ENCODE results near the gene ARHGAP4. TPM values are rescaled to one million over a fixed set of nuclear protein-coding genes. Genes with fewer than 3 reads are reported as not detected.

Gene ARHGAP4
- total and polyA plus RNA-seq, 4 donors = 34.2 to 114 (median 80.4) TPM

DNA sequence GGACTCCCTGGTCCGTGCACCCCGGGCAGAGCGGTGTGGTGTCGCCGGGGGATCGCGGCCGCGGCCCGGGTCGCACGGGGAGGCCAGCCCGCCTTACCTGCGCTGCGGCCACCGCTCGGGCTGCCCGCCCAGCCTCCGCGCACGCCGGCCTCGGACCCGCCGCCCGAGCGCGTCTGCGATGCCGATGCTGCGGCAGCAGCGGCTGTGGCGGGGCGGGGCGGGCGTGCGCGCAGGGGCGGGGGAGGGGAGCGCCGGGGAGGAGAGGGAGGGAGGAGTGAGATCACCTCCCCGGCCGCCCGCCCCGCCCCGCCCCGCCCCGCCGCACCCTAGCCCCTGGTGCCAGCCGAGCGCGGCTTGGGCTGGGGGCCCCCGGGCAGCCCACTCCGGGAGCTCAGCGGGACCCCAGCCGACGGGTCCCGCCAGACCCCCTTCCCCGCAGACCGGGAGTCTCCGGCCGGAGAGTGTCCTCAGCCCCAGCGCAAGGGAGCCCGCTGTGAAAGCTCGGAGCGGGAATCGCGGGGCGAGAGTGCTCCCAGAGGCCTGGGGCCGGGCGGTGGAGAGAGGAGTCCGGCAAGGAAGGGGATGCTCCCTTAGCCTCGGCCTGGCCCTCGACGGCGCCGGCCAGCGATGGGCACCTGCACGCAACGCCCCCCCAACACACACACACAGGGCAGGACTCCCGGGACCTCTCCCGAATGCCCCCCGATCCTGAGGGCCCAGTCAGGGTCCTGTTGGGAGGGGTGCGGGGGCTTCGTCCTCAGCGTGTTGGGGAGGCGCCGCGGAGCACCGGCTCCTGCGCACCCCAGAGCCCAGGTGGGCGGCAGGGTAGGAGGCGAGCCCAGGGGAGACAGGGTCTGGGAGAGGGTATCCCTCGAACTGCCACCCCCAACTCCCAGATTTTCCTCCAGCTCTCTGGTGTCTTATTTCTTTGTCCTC, 39.8 kb downstream of the ARHGAP4 start, which contains the start of gene L1CAM:
L1CAM (minus strand) TSS at position 206 of the 936 bp plus-strand sequence. CDS start 10,337 bp downstream, outside the sequence.
- peaks cover 0 to 7% (median 0%) of the 10 kb centered on the region in 4 donors for H3K9me3 ChIP-seq (ENCODE audit: control insufficient read depth in 4 of 4, insufficient read depth in 3 of 4, low read length in 3 of 4)
- H3K36me3 ChIP-seq (ENCODE audit: control insufficient read depth in 4 of 4, insufficient read depth in 4 of 4, low read length in 4 of 4) = no peaks in the 10 kb centered on the region
- peaks cover 26 to 58% (median 42%) of the 10 kb centered on the region in 3 donors for H3K27me3 ChIP-seq (ENCODE audit: control insufficient read depth in 3 of 3, insufficient read depth in 3 of 3, low read length in 2 of 3)
- no peak within 1 kb of the TSS for H3K4me3 ChIP-seq
- DNase-seq (no peak), ATAC-seq (ENCODE audit: insufficient read depth, low FRiP score) (no peak)
- TF ChIP-seq, protein P1, sequence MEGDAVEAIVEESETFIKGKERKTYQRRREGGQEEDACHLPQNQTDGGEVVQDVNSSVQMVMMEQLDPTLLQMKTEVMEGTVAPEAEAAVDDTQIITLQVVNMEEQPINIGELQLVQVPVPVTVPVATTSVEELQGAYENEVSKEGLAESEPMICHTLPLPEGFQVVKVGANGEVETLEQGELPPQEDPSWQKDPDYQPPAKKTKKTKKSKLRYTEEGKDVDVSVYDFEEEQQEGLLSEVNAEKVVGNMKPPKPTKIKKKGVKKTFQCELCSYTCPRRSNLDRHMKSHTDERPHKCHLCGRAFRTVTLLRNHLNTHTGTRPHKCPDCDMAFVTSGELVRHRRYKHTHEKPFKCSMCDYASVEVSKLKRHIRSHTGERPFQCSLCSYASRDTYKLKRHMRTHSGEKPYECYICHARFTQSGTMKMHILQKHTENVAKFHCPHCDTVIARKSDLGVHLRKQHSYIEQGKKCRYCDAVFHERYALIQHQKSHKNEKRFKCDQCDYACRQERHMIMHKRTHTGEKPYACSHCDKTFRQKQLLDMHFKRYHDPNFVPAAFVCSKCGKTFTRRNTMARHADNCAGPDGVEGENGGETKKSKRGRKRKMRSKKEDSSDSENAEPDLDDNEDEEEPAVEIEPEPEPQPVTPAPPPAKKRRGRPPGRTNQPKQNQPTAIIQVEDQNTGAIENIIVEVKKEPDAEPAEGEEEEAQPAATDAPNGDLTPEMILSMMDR (IDR thresholded peaks at IDR 0.05; ENCODE audit: control extremely low read depth, extremely low read depth) = no peak
- no peak within 1 kb of the TSS for H3K9ac ChIP-seq (ENCODE audit: insufficient read depth in 1 of 2, low read length in 2 of 2)
- whole genome bisulfite sequencing, 2 donors = 6 to 20% methylated on average over 27 to 91 of the region's 94 CpGs
- H3K4me1 ChIP-seq (ENCODE audit: control insufficient read depth in 5 of 5, insufficient read depth in 5 of 5, low read length in 5 of 5) = peaks cover 0 to 2% (median 0%) of the 10 kb centered on the region in 5 donors
- no peak within 1 kb of the TSS for H3K27ac ChIP-seq (ENCODE audit: low read depth in 1 of 2, low read length in 1 of 2)

DNA sequence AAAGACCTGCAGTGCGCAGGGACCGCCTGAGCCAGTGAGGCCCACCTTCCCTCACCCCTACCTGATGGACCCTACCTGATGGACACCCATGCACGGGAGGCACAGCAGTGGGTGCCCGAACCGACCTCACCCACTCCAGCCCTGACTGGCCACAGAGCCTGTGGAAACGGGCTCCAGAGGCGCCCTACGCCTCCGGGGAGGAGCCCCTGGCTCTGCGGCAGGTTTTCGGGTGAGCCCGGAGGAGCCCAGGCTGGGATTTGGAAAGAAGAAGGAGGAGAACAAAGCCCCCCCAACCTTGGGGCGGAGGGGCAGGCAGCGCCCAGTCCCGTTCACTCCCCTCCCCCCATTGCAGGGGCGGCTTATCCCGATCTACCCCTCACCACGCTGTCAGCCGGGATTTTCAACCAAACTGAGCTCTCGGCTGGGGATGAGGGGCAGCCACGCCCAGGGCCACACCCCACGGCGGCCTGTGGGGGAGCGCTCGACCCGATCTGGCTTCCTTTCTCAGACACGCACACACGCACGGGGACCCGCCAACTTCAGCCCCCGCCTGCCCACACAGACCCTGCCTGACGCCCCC, 40.8 kb downstream of the ARHGAP4 start:
- WGBS, 2 donors = 12 to 27% methylated on average over 14 to 32 of the region's 32 CpGs
- Histone ChIP-seq H3K36me3 (ENCODE audit: control insufficient read depth in 4 of 4, insufficient read depth in 4 of 4, low read length in 4 of 4) (no peaks in the 10 kb centered on the region), H3K4me3 (no peak overlapping the region), H3K27me3 (ENCODE audit: control insufficient read depth in 3 of 3, insufficient read depth in 3 of 3, low read length in 2 of 3) (peaks cover 35 to 54% (median 40%) of the 10 kb centered on the region in 3 donors), H3K27ac (ENCODE audit: low read depth in 1 of 2, low read length in 1 of 2) (no peak overlapping the region), H3K9me3 (ENCODE audit: control insufficient read depth in 4 of 4, insufficient read depth in 3 of 4, low read length in 3 of 4) (peaks cover 0 to 7% (median 0%) of the 10 kb centered on the region in 4 donors), H3K9ac (ENCODE audit: insufficient read depth in 1 of 2, low read length in 2 of 2) (no peak overlapping the region), H3K4me1 (ENCODE audit: control insufficient read depth in 5 of 5, insufficient read depth in 5 of 5, low read length in 5 of 5) (peaks cover 0 to 2% (median 0%) of the 10 kb centered on the region in 5 donors)
- ATAC-seq (ENCODE audit: insufficient read depth, low FRiP score) (no peak), DNase-seq (no peak)
- TF ChIP-seq, protein P1 (IDR thresholded peaks at IDR 0.05; ENCODE audit: control extremely low read depth, extremely low read depth) = no peak

DNA sequence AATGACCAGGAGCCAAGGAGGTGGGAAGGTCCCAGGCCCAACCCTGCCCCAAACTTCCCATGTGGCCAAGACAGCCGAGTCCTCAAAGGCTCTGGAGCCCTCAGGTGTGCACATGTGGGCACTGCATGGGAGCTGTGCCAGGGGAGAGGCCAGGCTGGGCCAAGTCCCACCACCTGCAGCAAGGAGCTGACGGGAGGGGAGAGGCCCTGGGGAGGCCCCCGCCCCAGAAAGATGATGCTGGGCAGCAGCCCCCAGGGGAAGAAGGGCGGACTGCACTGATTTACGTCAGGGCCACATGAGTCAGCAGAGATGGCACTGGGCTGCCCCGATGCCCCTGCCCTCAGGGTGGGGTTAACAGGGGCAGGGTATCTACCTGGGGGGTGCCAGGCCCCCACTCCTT, 41.5 kb downstream of the ARHGAP4 start:
- TF ChIP-seq, protein P1 (IDR thresholded peaks at IDR 0.05; ENCODE audit: control extremely low read depth, extremely low read depth) = no peak
- WGBS, 2 donors = 64 to 100% methylated on average over 1 to 6 of the region's 6 CpGs
- no peak for ATAC-seq (ENCODE audit: insufficient read depth, low FRiP score)

More for the DNA sequence above, 41.5 kb downstream of the ARHGAP4 start:
- Histone ChIP-seq H3K4me1 (ENCODE audit: control insufficient read depth in 5 of 5, insufficient read depth in 5 of 5, low read length in 5 of 5) (peaks cover 0 to 2% (median 0%) of the 10 kb centered on the region in 5 donors), H3K4me3 (no peak overlapping the region), H3K36me3 (ENCODE audit: control insufficient read depth in 4 of 4, insufficient read depth in 4 of 4, low read length in 4 of 4) (no peaks in the 10 kb centered on the region), H3K27ac (ENCODE audit: low read depth in 1 of 2, low read length in 1 of 2) (no peak overlapping the region), H3K9me3 (ENCODE audit: control insufficient read depth in 4 of 4, insufficient read depth in 3 of 4, low read length in 3 of 4) (peaks cover 0 to 7% (median 0%) of the 10 kb centered on the region in 4 donors), H3K27me3 (ENCODE audit: control insufficient read depth in 3 of 3, insufficient read depth in 3 of 3, low read length in 2 of 3) (peaks cover 37 to 56% (median 40%) of the 10 kb centered on the region in 3 donors), H3K9ac (ENCODE audit: insufficient read depth in 1 of 2, low read length in 2 of 2) (no peak overlapping the region)
- no peak for DNase-seq

Data from lung (tissue), 12 donors.